Kidney (tissue), 14 donors: ENCODE measurements around the gene NEDD9. TPM values are rescaled to one million over a fixed set of nuclear protein-coding genes. Genes with fewer than 3 reads are reported as not detected.

Experiments
- DNase-seq, 5 donors: peaks; one replicate each; pipeline ENCODE4 v3.0.0-alpha.2; 2013 to 2020
- FAIRE-seq: peaks from 2 replicates; lab custom pipeline; 2012; peaks lifted over from hg19 to GRCh38; lab: Jason Lieb, UNC
- H3K27ac ChIP-seq, 2 donors: one replicate each; pipeline ENCODE4 v1.7.0; 2013; ENCODE audit warnings: low read depth in 2 of 2, low read length in 2 of 2, inconsistent platforms in 1 of 2
- H3K27me3 ChIP-seq: one replicate; pipeline ENCODE4 v1.7.1; 2013; ENCODE audit warnings: low read length, inconsistent platforms; ENCODE audit not compliant: control insufficient read depth, insufficient read depth
- H3K36me3 ChIP-seq, 3 donors: one replicate each; pipeline versions ENCODE4 v1.7.0 to v1.7.1; 2013; ENCODE audit warnings: low read length in 3 of 3, control low read depth in 1 of 3, inconsistent platforms in 1 of 3; ENCODE audit not compliant: insufficient read depth in 3 of 3, control insufficient read depth in 2 of 3
- H3K4me1 ChIP-seq, 3 donors: one replicate each; pipeline versions ENCODE4 v1.7.0 to v1.7.1; 2013; ENCODE audit warnings: low read length in 3 of 3, inconsistent platforms in 1 of 3, low read depth in 1 of 3; ENCODE audit not compliant: control insufficient read depth in 2 of 3, insufficient read depth in 2 of 3
- H3K4me3 ChIP-seq, 3 donors: one replicate each; pipeline versions ENCODE4 v1.7.0 to v1.8.1; 2013; ENCODE audit warnings: low read length in 3 of 3, control low read depth in 1 of 3, inconsistent platforms in 1 of 3
- H3K9ac ChIP-seq, 3 donors: one replicate each; pipeline versions ENCODE4 v1.7.0 to v1.7.1; 2013; ENCODE audit warnings: low read length in 3 of 3, control low read depth in 1 of 3, inconsistent platforms in 1 of 3
- H3K9me3 ChIP-seq, 3 donors: one replicate each; pipeline versions ENCODE4 v1.7.0 to v1.7.1; 2013; ENCODE audit warnings: low read length in 3 of 3, control low read depth in 1 of 3, inconsistent platforms in 1 of 3; ENCODE audit not compliant: control insufficient read depth in 2 of 3, insufficient read depth in 1 of 3
- CTCF ChIP-seq: IDR thresholded peaks from 3 replicates; pipeline ENCODE4 v1.5.1; 2012; ENCODE audit warnings: mild to moderate bottlenecking, moderate library complexity, borderline replicate concordance; ENCODE audit not compliant: insufficient read depth; ENCODE audit errors: extremely low read depth
- intact Hi-C: fragments of 100-400 bp; cut with DNase I; formaldehyde crosslinking; loops from one replicate; pipeline ENCODE4 v1.11.1; 2022
- polyA plus RNA-seq: library from polyadenylated mRNA; stranded (reverse); fragments of 350-450 nt; fragmentation: Illumina TruSeq; extraction: RNeasy Lipid Tissue Mini Kit (QIAGEN cat#74804); gene quantifications from one replicate; pipeline ENCODE4 v1.2.3, GENCODE V29; 2014; ENCODE audit warnings: low read depth, low replicate concordance; ENCODE audit not compliant: insufficient read depth
- total RNA-seq: library from RNA; stranded (reverse); fragmentation: NEBNext Ultra II Directional; extraction: Animal tissue kit (Norgen Biotek cat#: 25700); gene quantifications from one replicate; pipeline ENCODE4 v1.2.1, GENCODE V29; 2021
- donor health status: control.
- donor health status: control.
- donor health status: control.
- donor health status: control.
- donor health status: control.
- donor health status: DM: yes; HTN: yes; CAD: no.
- donor health status: Normal renal cell carcinoma (clear cell type).

Gene NEDD9
- total and polyA plus RNA-seq, 2 donors from 2014 or later = 19.2 to 101 TPM

GRCh38 chr6:11192167-11192566 lies 40.3 kb downstream of the NEDD9 start:
- Histone ChIP-seq H3K4me3 (no peak overlapping the region), H3K36me3 (peaks cover 8 to 50% (median 42%) of the 10 kb centered on the region in 3 donors)
- intact Hi-C loops = no loop called here

DNA sequence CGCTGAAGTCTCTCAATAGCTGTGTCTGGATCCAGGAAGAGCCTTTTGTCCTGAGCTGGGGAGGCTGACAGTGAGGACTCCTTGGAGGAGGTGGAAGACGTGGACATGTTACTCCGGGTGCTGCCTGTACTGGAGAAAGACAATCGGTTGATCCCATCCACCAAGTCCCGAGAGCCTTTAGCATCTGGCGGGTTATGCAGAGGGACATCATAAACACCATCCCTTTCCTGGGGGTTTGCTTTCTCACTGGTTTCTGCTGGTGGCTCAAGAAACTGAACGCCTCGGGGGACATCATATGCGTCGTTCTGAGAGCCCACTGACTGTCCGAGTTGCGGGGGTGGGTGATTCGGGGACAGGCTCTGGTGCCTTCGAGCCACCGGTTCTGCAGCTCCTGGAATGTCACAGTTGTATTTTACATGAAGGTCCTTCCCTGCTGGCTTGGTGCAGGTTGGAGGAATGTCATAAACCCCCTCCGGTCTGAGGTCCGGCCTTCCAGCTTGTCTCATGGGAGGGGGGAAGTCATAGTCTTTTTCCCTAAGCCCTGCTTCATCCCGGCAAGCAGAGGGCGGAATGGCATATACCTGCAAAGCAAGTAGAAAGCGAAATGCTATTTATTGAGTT lies 41.7 kb downstream of the NEDD9 start:
- no peak for FAIRE-seq
- TF ChIP-seq CTCF = no peak
- Histone ChIP-seq H3K4me3 (no peak overlapping the region), H3K9me3 (no peaks in the 10 kb centered on the region), H3K9ac (no peak overlapping the region), H3K36me3 (peaks cover 8 to 59% (median 48%) of the 10 kb centered on the region in 3 donors), H3K27me3 (no peaks in the 10 kb centered on the region), H3K4me1 (peaks cover 3 to 9% (median 9%) of the 10 kb centered on the region in 3 donors), H3K27ac (no peak overlapping the region)
- no peak for DNase-seq
- intact Hi-C loops = no loop called here

More at GRCh38 chr6:11192167-11192566, 40.3 kb downstream of the NEDD9 start:
- H3K9ac ChIP-seq = no peak overlapping the region
- no peaks in the 10 kb centered on the region for H3K27me3 ChIP-seq
- H3K9me3 ChIP-seq = no peaks in the 10 kb centered on the region
- no peak overlapping the region for H3K27ac ChIP-seq
- TF ChIP-seq CTCF = no peak
- DNase-seq (no peak), FAIRE-seq (no peak)
- peaks cover 3 to 18% (median 13%) of the 10 kb centered on the region in 3 donors for H3K4me1 ChIP-seq

GRCh38 chr6:11189865-11190624 lies 42.4 kb downstream of the NEDD9 start:
- H3K4me1 ChIP-seq = peaks cover 2 to 9% (median 5%) of the 10 kb centered on the region in 3 donors
- no peak overlapping the region for H3K9ac ChIP-seq
- TF ChIP-seq CTCF = no peak
- no peak overlapping the region for H3K27ac ChIP-seq
- peaks cover 12 to 66% (median 54%) of the 10 kb centered on the region in 3 donors for H3K36me3 ChIP-seq
- H3K9me3 ChIP-seq = no peaks in the 10 kb centered on the region
- no peaks in the 10 kb centered on the region for H3K27me3 ChIP-seq
- intact Hi-C loops = no loop called here
- H3K4me3 ChIP-seq = no peak overlapping the region
- DNase-seq = no peak
- no peak for FAIRE-seq
